ENCODE results near the gene SWSAP1. TPM values are rescaled to one million over a fixed set of nuclear protein-coding genes. Genes with fewer than 3 reads are reported as not detected.

The SWSAP1 gene
- total RNA-seq, 1 experiment from 2014 or later, result 4.8 TPM

DNA sequence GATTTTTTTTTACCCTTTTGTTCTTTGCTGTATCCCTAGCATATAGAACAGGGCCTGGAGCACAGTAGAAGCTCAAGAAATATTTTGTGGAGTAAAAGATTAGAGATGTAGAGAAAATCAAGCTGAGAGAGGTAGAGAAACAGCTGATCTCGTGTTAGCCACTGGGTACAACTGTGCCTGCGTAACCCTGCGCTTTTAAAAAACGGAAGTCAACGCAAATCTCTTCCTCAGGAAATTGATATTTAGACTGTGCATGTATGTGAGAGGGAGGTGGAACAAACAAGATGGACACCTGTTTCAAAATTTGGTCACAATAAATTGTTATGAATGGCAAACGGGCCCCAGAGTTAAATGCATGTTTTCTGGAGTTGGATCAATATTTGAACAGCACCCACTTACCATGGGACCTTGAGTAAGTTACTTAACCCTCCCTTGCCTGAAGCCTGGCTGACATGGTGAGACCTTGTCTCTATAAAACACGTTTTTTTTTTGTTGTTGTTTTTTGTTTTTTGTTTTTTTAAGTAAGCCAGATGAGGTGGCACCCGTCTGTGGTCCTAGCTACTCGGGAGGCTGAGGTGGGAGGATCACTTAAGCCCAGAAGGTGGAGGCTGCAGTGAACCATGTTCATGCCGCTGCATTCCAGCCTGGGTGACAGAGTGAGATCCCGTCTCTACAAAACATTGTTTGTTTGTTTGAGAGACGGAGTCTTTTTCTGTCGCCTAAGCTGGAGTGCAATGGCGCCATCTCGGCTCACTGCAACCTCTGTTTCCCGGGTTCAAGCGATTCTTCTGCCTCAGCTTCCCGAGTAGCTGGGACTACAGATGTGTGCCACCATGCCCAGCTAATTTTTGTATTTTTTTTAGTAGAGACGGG, 12.9 kb downstream of the SWSAP1 start:
- Histone ChIP-seq H3K27ac (no peak overlapping the region), H3K9me2 (ENCODE audit: insufficient read depth) (no peaks in the 10 kb centered on the region), H4K20me1 (ENCODE audit: insufficient read depth) (no peaks in the 10 kb centered on the region), H3K4me1 (replicated peaks; ENCODE audit: insufficient read depth) (peaks cover 18% of the 10 kb centered on the region), H3K27me3 (ENCODE audit: insufficient read depth, low read depth) (no peaks in the 10 kb centered on the region), H3K4me2 (no peak overlapping the region), H3K9me3 (ENCODE audit: insufficient read depth, low read depth) (no peaks in the 10 kb centered on the region), H3K4me3 (no peak overlapping the region), H3F3A (ENCODE audit: insufficient read depth, low read depth) (peaks cover 16% of the 10 kb centered on the region; the same call in 1 of the 2 replicates), H3K36me3 (ENCODE audit: low read depth) (no peaks in the 10 kb centered on the region), H2AFZ (no peak overlapping the region), H3K79me2 (ENCODE audit: low read depth) (no peaks in the 10 kb centered on the region)
- no peak for DNase-seq
- intact Hi-C loops (cut with micrococcal nuclease; ENCODE audit: unreplicated experiment), result no loop called here
- ChIA-PET POLR2A (ENCODE audit: unreplicated experiment) (no interaction called here), CTCF (interaction anchor here (0.6 kb wide), 2 partner anchors 34 to 202 kb away, joined by 5 to 15 read pairs; no protein-coding TSS in a partner anchor)
- no TSS peak for BruUV-seq (replicated peaks)
- TF ChIP-seq, protein P1, sequence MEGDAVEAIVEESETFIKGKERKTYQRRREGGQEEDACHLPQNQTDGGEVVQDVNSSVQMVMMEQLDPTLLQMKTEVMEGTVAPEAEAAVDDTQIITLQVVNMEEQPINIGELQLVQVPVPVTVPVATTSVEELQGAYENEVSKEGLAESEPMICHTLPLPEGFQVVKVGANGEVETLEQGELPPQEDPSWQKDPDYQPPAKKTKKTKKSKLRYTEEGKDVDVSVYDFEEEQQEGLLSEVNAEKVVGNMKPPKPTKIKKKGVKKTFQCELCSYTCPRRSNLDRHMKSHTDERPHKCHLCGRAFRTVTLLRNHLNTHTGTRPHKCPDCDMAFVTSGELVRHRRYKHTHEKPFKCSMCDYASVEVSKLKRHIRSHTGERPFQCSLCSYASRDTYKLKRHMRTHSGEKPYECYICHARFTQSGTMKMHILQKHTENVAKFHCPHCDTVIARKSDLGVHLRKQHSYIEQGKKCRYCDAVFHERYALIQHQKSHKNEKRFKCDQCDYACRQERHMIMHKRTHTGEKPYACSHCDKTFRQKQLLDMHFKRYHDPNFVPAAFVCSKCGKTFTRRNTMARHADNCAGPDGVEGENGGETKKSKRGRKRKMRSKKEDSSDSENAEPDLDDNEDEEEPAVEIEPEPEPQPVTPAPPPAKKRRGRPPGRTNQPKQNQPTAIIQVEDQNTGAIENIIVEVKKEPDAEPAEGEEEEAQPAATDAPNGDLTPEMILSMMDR (conservative IDR thresholded peaks at IDR 0.05), result no peak
- no peak for TF ChIP-seq EZH2 (IDR thresholded peaks at IDR 0.05; ENCODE audit: low read depth)

DNA sequence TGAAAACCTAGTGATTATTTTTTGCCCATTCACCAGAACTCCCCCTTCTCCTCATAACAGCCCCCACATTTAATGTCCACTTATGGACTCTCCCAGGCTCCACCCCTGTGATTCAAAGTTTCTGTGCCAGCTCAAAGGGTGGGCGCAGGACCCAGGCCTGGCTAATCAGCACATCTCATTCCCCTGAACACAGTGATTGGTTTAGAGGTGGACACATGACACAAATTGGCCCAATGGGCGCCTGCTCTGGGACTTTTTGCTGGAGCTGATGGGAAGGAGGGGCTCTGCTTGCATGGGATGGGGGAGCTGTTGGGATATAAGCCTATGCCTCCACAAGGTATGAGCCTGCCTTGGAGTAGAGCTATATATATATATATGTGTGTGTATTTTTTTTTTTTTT, 15.9 kb downstream of the SWSAP1 start:
- H3F3A ChIP-seq (ENCODE audit: insufficient read depth, low read depth), result peaks cover 22% of the 10 kb centered on the region; the same call in 1 of the 2 replicates
- BruUV-seq (replicated peaks), result no TSS peak
- H3K9me2 ChIP-seq (ENCODE audit: insufficient read depth), result no peaks in the 10 kb centered on the region
- no peaks in the 10 kb centered on the region for H3K79me2 ChIP-seq (ENCODE audit: low read depth)
- POLR2A ChIA-PET (ENCODE audit: unreplicated experiment), result no interaction called here
- intact Hi-C loops (cut with micrococcal nuclease; ENCODE audit: unreplicated experiment), result no loop called here
- peaks cover 4% of the 10 kb centered on the region; the same call in 1 of the 2 replicates for H4K20me1 ChIP-seq (ENCODE audit: insufficient read depth)
- no peak for TF ChIP-seq EZH2 (IDR thresholded peaks at IDR 0.05; ENCODE audit: low read depth)
- TF ChIP-seq, protein P1 (conservative IDR thresholded peaks at IDR 0.05), result no peak
- H3K4me3 ChIP-seq, result no peak overlapping the region
- no peaks in the 10 kb centered on the region for H3K4me1 ChIP-seq (replicated peaks; ENCODE audit: insufficient read depth)
- CTCF ChIA-PET, result interaction anchor here (0.7 kb wide), 2 partner anchors 9 to 186 kb away, joined by 3 to 15 read pairs; no protein-coding TSS in a partner anchor
- no peaks in the 10 kb centered on the region for H3K9me3 ChIP-seq (ENCODE audit: insufficient read depth, low read depth)
- no peaks in the 10 kb centered on the region for H3K27me3 ChIP-seq (ENCODE audit: insufficient read depth, low read depth)
- no peaks in the 10 kb centered on the region for H3K36me3 ChIP-seq (ENCODE audit: low read depth)
- no peak overlapping the region for H3K4me2 ChIP-seq
- no peak overlapping the region for H3K27ac ChIP-seq
- no peak overlapping the region for H2AFZ ChIP-seq
- DNase-seq, result no peak

DNA sequence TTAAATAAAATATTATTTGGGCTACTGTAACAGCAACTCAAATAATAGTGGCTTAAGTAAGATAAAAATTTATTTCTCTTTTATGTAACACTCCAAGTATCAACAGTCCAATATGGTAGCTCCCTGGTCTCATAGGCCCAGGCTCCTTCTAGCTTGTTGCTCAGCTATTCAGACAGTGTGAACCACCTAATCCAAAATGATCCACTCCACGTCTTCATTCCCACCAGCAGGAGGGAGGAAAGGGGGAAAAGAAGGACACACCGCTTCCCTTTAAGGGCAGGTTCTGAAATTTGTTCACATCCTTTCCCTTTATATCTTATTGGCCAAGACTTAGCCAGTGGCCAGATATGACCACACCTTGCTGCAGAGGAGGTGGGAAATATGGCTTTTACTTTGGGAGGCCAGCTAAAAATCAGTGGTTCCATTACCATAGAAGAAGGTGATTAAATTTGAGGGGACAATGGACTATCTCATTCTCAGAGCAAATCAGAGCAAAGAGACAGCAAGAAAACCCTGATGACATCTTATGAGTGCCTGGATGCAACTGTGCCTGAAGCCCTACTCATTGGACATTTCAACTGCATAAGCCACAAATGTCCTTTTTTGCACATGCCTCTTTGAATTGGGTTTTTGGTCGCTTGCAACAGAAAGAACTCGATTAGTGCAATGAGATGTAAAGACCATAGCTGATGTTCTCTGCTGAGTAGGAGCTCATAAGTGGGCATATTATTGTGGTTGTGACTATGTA, 16.6 kb downstream of the SWSAP1 start:
- ChIA-PET POLR2A (ENCODE audit: unreplicated experiment) (interaction anchor here (0.6 kb wide), 3 partner anchors 16 to 156 kb away, joined by 3 to 5 read pairs (median 4); no protein-coding TSS in a partner anchor), CTCF (interaction anchor here (0.7 kb wide), 1 partner anchor 187 kb away, joined by 15 read pairs; no protein-coding TSS in a partner anchor)
- Histone ChIP-seq H3K4me3 (no peak overlapping the region), H3K79me2 (ENCODE audit: low read depth) (no peaks in the 10 kb centered on the region), H3F3A (ENCODE audit: insufficient read depth, low read depth) (peaks cover 22% of the 10 kb centered on the region; the same call in 1 of the 2 replicates), H3K4me1 (replicated peaks; ENCODE audit: insufficient read depth) (no peaks in the 10 kb centered on the region), H3K9me3 (ENCODE audit: insufficient read depth, low read depth) (no peaks in the 10 kb centered on the region), H3K4me2 (no peak overlapping the region), H3K36me3 (ENCODE audit: low read depth) (no peaks in the 10 kb centered on the region), H4K20me1 (ENCODE audit: insufficient read depth) (peaks cover 4% of the 10 kb centered on the region; the same call in 1 of the 2 replicates), H3K27me3 (ENCODE audit: insufficient read depth, low read depth) (no peaks in the 10 kb centered on the region), H2AFZ (no peak overlapping the region), H3K27ac (no peak overlapping the region), H3K9me2 (ENCODE audit: insufficient read depth) (no peaks in the 10 kb centered on the region)
- DNase-seq, result no peak
- TSS peak; percentile 11 for BruUV-seq (replicated peaks)
- TF ChIP-seq, protein P1 (conservative IDR thresholded peaks at IDR 0.05), result no peak
- TF ChIP-seq EZH2 (IDR thresholded peaks at IDR 0.05; ENCODE audit: low read depth), result no peak
- intact Hi-C loops (cut with micrococcal nuclease; ENCODE audit: unreplicated experiment), result no loop called here
